Measurements from ENCODE around the gene VAV2. TPM values are rescaled to one million over a fixed set of nuclear protein-coding genes. Genes with fewer than 3 reads are reported as not detected.

Gene VAV2
- total RNA-seq, 1 donor from 2014 or later, result 8.3 TPM

DNA sequence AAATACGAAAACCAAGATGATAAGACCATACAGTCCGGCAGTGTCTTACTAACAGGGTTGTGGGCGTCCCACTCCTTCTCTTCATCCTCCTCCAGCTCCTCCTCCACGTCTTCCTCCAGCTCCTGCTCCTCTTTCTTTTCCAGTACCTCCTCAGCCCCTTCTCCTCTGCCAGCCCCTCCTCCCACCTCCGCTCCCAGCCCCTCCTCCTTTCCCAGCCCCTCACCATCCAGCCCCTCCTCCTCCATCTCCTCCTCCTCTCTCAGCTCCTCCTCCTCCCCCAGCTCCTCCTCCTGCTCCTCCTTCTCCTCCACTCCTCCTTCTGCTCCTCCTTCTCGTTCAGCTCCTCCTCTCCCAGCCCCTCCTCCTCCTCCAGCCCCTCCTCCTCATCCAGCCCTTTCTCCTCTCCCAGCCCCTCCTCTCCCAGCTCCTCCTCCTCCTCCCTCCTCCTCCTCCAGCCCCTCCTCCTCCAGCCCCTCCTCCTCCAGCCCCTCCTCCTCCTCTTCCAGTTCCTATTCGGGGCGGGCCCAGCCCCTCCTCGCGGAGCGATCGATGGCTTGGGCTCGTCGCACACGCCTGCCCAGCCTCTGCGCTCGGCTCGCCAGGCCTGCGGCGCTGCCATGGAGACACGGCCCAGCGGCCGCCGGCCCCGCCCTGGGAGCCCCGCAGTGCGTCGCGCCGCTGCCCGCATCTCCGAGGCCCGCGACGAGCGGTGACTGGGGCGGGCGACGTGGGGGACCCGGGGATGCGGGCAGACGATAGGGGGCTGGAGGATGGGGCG lies 32.9 kb upstream of the VAV2 start, which contains the start of gene BRD3OS:
Gene BRD3OS, plus strand, starts transcription at position 654 of the 778 bp plus-strand sequence. CDS start 1,267 bp downstream, outside the sequence.
- peak within 1 kb of the TSS; percentile 75 to 96 for H3K4me3 ChIP-seq
- no peak for TF ChIP-seq POLR2AphosphoS5 (IDR thresholded peaks at IDR 0.05; ENCODE audit: insufficient read depth in 1 of 2, low read depth in 1 of 2)
- TF ChIP-seq CTCF (IDR thresholded peaks at IDR 0.05), result no peak
- no peak for TF ChIP-seq POLR2A (IDR thresholded peaks at IDR 0.05)

GRCh38 chr9:134024214-134024792 lies 32.2 kb upstream of the VAV2 start:
- Histone ChIP-seq H3K4me3 (peak overlapping the region; percentile 28 to 75), H3K27ac (no peak overlapping the region), H3K27me3 (no peaks in the 10 kb centered on the region), H3K9me3 (no peaks in the 10 kb centered on the region), H3K36me3 (no peaks in the 10 kb centered on the region), H3K4me1 (peaks cover 16% of the 10 kb centered on the region)
- intact Hi-C loops (cut with DNase I), result no loop called here
- DNase-seq (ENCODE audit: extremely low spot score in 2 of 2), result no peak
- no peak for TF ChIP-seq POLR2A (IDR thresholded peaks at IDR 0.05)
- TF ChIP-seq CTCF (IDR thresholded peaks at IDR 0.05), result no peak
- no peak for TF ChIP-seq POLR2AphosphoS5 (IDR thresholded peaks at IDR 0.05; ENCODE audit: insufficient read depth in 1 of 2, low read depth in 1 of 2)

More for the DNA sequence above, 32.9 kb upstream of the VAV2 start, which contains the start of gene BRD3OS:
- H3K36me3 ChIP-seq, result no peaks in the 10 kb centered on the region
- H3K4me1 ChIP-seq, result peaks cover 16% of the 10 kb centered on the region
- DNase-seq (ENCODE audit: extremely low spot score in 2 of 2), result peak; percentile 100
- no peaks in the 10 kb centered on the region for H3K9me3 ChIP-seq
- H3K27me3 ChIP-seq, result no peaks in the 10 kb centered on the region
- peak within 1 kb of the TSS; percentile 54 for H3K27ac ChIP-seq
- intact Hi-C loops (cut with DNase I), result no loop called here

- TF ChIP-seq POLR2AphosphoS5 (IDR thresholded peaks at IDR 0.05; ENCODE audit: insufficient read depth in 1 of 2, low read depth in 1 of 2) (no peak), POLR2A (IDR thresholded peaks at IDR 0.05) (no peak), CTCF (IDR thresholded peaks at IDR 0.05) (no peak)
- Histone ChIP-seq H3K9me3 (no peaks in the 10 kb centered on the region), H3K27me3 (no peaks in the 10 kb centered on the region), H3K36me3 (no peaks in the 10 kb centered on the region), H3K4me3 (no peak overlapping the region), H3K4me1 (no peaks in the 10 kb centered on the region), H3K27ac (no peak overlapping the region)
- DNase-seq (ENCODE audit: extremely low spot score in 2 of 2), result no peak
- intact Hi-C loops (cut with DNase I), result no loop called here
These were observed 22.8 kb upstream of the VAV2 start for GRCh38 chr9:134014946-134015345.

- H3K27me3 ChIP-seq, result no peaks in the 10 kb centered on the region
- no peaks in the 10 kb centered on the region for H3K9me3 ChIP-seq
- no peak for TF ChIP-seq CTCF (IDR thresholded peaks at IDR 0.05)
- no peak for TF ChIP-seq POLR2A (IDR thresholded peaks at IDR 0.05)
- no peak for TF ChIP-seq POLR2AphosphoS5 (IDR thresholded peaks at IDR 0.05; ENCODE audit: insufficient read depth in 1 of 2, low read depth in 1 of 2)
- H3K4me3 ChIP-seq, result no peak overlapping the region
- no peaks in the 10 kb centered on the region for H3K4me1 ChIP-seq
- intact Hi-C loops (cut with DNase I), result no loop called here
- no peak overlapping the region for H3K27ac ChIP-seq
- H3K36me3 ChIP-seq, result no peaks in the 10 kb centered on the region
- DNase-seq (ENCODE audit: extremely low spot score in 2 of 2), result no peak
These were observed 19.3 kb upstream of the VAV2 start for GRCh38 chr9:134011401-134011800.
